Activated CD8-positive, alpha-beta memory T cell treated with anti-CD3 and anti-CD28 coated beads, Interleukin-2, amount 50 U/mL, for 48 hours (primary cell): ENCODE data around the gene ZDHHC14.
"Not testable (repeated sequence)": the region's sequence is repeated elsewhere in the genome, so short reads cannot be mapped to it uniquely, and the experiment has no call there.

Experiments used
- DNase-seq: peaks from one replicate; pipeline ENCODE4 v3.0.0-alpha.2; 2020

The ZDHHC14 gene

GRCh38 chr6:157445277-157446009, 64.5 kb downstream of the ZDHHC14 start:
- DNase-seq = no peak

DNA sequence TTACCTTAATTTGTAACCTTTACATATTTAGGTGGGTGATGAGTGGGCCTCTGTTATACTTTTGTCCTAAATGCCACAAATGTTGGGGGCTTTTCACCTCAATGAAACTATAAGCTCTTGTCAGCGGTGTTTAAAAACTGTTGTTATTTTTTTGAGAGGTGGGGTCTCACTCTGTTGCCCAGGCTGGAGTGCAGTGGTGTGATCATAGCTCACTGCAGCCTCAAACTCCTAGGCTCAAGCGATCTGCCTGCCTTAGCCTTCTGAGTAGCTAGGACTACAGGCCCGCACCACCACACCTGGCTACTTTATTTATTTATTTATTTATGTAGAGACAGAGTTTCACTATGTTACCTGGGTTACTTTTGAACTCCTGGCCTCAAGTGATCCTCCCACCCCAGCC, 66.7 kb downstream of the ZDHHC14 start:
- no peak for DNase-seq

- DNase-seq = no peak
Observed at GRCh38 chr6:157449610-157450009, 68.6 kb downstream of the ZDHHC14 start.

- DNase-seq = no peak
Observed at GRCh38 chr6:157450931-157451742, 70.1 kb downstream of the ZDHHC14 start.

- DNase-seq = no peak
Observed at GRCh38 chr6:157452096-157452495, 71.1 kb downstream of the ZDHHC14 start.

DNA sequence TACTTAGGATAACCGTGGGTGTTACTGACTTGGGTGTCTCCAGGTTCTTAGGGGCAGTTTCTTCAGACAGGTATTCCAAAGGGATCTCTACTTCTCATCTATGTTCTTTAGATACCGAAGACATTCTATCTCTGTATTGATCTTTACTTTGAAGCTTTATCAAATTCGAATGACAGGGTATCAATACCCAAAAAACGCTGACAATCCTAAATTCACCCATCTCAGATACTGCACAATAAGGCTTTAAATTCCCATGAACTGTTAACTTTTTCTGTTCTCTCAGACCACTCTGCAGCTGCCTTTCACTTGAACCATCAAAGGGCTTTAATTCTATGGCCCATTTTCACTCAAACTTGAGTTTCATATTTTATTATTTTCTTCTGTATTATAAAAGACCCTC, 72.1 kb downstream of the ZDHHC14 start:
- DNase-seq = no peak

GRCh38 chr6:157453978-157454377, 73.0 kb downstream of the ZDHHC14 start:
- no peak for DNase-seq

DNA sequence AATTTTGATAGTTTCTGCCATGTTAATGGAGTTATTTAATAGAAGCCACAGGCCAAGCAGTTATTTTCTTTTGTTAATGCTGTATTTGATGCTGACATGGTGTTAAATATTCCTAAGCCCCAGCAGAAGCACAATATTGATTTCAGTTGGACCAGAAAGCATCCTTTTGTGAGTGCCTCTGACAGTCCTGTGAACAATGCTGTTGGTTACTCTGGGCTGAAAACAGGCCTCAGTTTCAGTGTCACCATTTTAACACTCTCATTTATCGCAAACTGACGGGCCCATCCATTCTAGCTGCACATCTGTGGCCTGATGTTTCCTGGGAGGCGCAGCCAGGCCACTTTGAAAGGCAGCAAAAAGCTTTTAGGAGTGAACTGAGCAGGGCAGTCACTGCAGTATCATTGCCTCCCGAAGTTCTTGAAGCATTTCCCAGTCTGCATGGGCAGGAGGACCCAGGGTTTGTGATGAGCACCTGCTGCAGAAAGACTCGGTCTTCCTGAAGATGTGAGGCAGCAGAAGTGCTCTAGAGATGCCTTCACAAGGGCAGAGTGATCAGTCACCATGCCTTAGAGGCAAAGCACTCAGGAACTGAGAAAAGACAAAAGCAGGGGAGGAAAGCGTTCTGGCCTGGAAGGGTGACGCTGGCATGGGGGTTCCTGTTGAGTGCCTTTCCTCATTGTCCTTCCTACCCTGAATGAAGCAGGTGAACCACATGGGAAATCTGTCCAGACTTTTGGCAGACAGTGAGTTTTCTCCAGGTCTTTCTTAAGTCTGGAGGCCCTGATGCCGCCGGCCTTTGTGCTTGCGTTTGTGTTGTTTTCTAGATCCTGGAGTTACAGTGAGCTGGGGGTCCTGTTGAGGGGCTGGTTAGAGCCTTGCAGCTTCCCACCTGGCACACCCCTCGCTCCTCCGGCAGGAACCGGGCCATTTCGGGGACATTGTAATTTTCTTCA, 74.0 kb downstream of the ZDHHC14 start:
- no peak for DNase-seq

DNA sequence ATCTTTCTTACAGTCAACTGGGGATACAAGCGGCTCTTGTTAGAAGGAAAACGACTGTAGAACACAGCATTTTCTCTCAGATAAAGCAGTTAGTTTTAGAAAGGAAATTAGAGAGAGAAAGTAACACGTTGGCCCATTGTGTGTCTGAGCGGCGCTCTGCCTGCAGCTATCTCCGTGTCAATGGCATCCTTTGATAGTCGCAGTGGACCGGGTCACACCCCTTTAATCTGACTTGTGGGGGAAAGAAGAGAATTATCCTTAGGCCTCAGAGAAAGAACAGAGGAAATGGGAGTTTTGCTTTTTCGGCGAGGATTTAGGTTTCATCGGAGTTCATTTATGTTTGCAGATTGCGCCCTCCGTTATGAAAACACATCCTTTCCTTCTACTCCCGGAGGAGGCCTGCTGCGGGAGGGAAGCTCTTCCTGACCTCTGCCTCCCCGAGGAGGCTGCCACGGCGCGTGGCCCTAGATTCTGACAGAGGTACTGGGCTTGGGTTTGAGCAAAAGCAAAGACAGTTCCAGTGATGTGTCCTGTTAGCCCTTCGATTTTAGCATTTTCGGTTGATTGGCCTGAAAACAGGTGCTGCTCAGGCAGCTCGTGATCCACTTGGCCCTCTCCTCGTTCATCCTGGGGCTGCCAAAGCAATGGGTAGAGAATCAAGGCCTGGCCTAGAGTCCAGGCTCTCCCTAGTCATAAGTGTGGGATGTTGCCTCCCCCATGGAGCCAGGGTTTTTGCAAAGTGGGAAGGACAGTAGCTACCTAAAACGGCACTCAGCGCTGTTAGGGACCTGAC, 74.9 kb downstream of the ZDHHC14 start:
- no peak for DNase-seq

DNA sequence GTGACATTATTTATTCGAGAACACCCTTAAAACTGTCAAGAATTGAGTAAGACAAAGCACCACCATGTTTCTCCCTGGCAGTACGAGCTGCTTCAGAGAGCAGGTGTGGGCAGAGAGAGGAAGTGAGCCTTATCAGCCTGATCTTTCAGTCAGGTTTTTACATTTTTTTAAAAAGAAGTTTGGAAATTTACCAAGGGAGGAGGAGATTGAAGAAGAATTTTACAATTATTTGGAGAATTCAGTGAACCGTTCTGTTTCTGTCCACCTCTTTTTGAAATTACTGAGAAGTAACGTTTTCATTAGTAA, 75.5 kb downstream of the ZDHHC14 start:
- no peak for DNase-seq

GRCh38 chr6:157457787-157458186, 76.8 kb downstream of the ZDHHC14 start:
- DNase-seq = no peak

DNA sequence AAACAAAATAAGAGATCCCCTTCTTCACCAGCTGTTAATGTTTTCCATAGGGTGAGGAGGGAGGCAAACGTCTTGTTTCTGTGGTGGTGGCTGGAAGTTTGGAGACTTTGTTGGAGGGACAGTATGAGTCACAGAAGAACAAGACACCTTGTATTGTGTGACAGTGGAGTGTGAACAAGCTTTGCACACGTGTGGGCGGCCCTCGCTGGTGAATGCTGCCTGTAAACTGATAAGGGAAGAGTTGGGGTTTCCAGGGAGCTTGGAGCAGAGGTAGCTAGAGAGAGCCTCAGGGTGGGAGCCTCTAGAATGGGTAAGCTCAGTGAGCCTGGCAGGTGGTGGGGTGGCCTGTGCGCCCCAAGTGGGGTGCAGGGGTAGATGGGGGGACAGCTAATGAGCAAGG, 78.3 kb downstream of the ZDHHC14 start:
- peak; percentile 63 for DNase-seq

- DNase-seq = peak; percentile 69
Observed at GRCh38 chr6:157460182-157460999, 79.4 kb downstream of the ZDHHC14 start.

GRCh38 chr6:157461000-157461915, 80.3 kb downstream of the ZDHHC14 start:
- peak; percentile 76 for DNase-seq

DNA sequence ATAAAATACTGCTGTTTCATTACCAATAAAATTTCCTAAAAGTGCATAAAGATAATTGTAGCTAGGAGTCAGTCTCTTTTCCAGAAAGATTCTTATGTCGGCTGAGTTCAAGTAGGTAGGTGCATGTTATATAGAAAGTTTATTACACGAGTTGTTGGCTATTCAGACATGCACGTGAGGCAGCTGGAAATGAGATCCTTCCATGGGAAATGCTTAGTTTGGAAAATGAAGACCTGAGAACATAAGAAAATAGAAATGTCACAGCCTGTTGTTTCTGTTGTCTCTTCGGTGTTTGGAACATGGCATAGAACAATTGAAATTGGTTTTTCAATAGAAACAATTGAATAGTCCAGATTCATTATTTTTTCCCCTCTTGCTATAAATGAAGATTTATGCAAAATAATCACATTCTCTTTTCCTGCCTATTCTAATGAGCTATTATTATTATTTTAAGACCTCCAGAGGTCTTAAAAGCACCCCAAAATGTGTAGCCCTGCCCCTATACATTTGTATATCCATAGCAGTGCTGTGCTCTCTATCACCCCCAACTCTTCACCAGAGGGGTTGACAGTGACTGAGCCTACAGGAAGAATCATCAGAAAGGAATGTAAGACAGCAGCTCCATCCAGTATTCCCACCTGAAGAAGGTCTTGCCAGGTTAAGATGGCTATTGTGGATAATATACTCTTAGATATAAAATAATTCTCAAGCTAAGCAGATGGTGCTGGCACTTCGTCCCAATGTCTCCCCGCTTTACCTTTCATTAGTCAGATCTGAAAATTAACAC, 82.2 kb downstream of the ZDHHC14 start:
- no peak for DNase-seq

GRCh38 chr6:157463743-157464135, 82.7 kb downstream of the ZDHHC14 start:
- not testable (repeated sequence) for DNase-seq

GRCh38 chr6:157464653-157465535, 83.9 kb downstream of the ZDHHC14 start:
- no peak for DNase-seq

DNA sequence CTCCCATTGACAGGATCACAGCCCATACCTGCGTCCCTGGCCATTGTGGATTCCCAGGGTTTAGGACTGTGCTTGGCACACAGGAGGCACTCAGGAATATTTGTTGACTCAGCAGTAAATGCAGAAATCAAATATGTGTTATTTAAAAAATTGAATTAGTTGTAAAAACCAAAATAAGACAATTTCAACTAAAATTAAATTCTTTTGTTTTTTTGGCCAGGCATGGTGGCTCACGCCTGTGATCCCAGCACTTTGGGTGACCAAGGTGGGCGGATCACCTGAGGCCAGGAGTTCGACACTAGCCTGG, 85.3 kb downstream of the ZDHHC14 start:
- no peak for DNase-seq

- not testable (repeated sequence) for DNase-seq
Observed at GRCh38 chr6:157467339-157467738, 86.3 kb downstream of the ZDHHC14 start.
